Kasumi-1 (cell line): ENCODE data around the gene CYTH3.
"Not testable (repeated sequence)": the region's sequence is repeated elsewhere in the genome, so short reads cannot be mapped to it uniquely, and the experiment has no call there.

Experiments
- DNase-seq, 2 experiments: peaks; one replicate each; lab custom pipeline; 2025; lab: John Stamatoyannopoulos, UW

Gene CYTH3

GRCh38 chr7:6272481-6273323, at the start of gene CYTH3:
CYTH3 (minus strand) TSS chr7:6272624; CDS start chr7:6272507, 117 bp downstream.
- peak in 1 of 2 experiments; percentile 25 for DNase-seq

GRCh38 chr7:6320791-6321190, 48.4 kb upstream of the CYTH3 start:
- no peak for DNase-seq

- DNase-seq: peak; percentile 46 to 54
Measured at GRCh38 chr7:6317797-6318438, 45.5 kb upstream of the CYTH3 start.

GRCh38 chr7:6316226-6316625, 43.8 kb upstream of the CYTH3 start:
- no peak for DNase-seq

GRCh38 chr7:6315746-6316145, 43.3 kb upstream of the CYTH3 start:
- DNase-seq: no peak

- DNase-seq: no peak
Measured at GRCh38 chr7:6310271-6310993, 38.0 kb upstream of the CYTH3 start.

GRCh38 chr7:6307762-6308161, 35.3 kb upstream of the CYTH3 start:
- no peak for DNase-seq

GRCh38 chr7:6306471-6306870, 34.0 kb upstream of the CYTH3 start:
- DNase-seq: no peak

- DNase-seq: no peak
Measured at GRCh38 chr7:6305330-6305729, 32.9 kb upstream of the CYTH3 start.

- DNase-seq: not testable (repeated sequence)
Measured at GRCh38 chr7:6301446-6301845, 29.0 kb upstream of the CYTH3 start.

GRCh38 chr7:6299774-6300173, 27.4 kb upstream of the CYTH3 start:
- no peak for DNase-seq

- DNase-seq: peak; percentile 38 to 41
Measured at GRCh38 chr7:6294839-6295238, 22.4 kb upstream of the CYTH3 start.

- DNase-seq: peak in 1 of 2 experiments; percentile 6
Measured at GRCh38 chr7:6293202-6293601, 20.8 kb upstream of the CYTH3 start.

GRCh38 chr7:6291941-6292340, 19.5 kb upstream of the CYTH3 start:
- not testable (repeated sequence) for DNase-seq

- no peak for DNase-seq
Measured at GRCh38 chr7:6291531-6291930, 19.1 kb upstream of the CYTH3 start.

GRCh38 chr7:6290319-6290741, 17.9 kb upstream of the CYTH3 start:
- DNase-seq: no peak

- no peak for DNase-seq
Measured at GRCh38 chr7:6288270-6288860, 15.9 kb upstream of the CYTH3 start.

GRCh38 chr7:6286486-6286885, 14.1 kb upstream of the CYTH3 start:
- DNase-seq: no peak

- no peak for DNase-seq
Measured at GRCh38 chr7:6284461-6285360, 12.3 kb upstream of the CYTH3 start.

GRCh38 chr7:6284055-6284400, 11.6 kb upstream of the CYTH3 start:
- DNase-seq: no peak

GRCh38 chr7:6283391-6284054, 11.1 kb upstream of the CYTH3 start:
- not testable (repeated sequence) for DNase-seq
